HG02571 (cell line): ENCODE measurements around the gene KCNJ16.
"Not testable (repeated sequence)": the region's sequence is repeated elsewhere in the genome, so short reads cannot be mapped to it uniquely, and the experiment has no call there.

Experiments
- ATAC-seq: cut with Tn5 transposase; IDR thresholded peaks from one replicate; pipeline ENCODE4 v1.9.1; 2021; ENCODE audit warnings: mild to moderate bottlenecking, moderate library complexity; ENCODE audit not compliant: unreplicated experiment

KCNJ16 gene

DNA sequence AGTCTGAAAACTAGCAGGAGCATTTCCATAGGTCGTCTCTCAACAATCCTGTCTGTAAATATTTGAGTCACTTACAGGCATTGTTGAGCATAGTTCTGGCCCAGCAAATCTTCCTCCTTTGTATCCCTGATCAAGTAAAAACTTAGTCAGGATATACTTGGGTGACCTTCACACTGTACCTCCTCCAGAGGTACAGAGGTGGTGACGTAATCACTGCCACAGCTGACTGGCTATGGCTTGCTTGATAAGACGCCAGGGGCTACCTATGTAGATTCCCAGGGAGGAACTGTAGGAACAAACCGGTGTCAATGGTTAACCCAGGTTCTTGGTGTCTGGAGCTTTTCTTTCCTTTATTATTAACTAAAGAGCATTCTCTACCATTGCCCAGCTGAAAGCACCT, at the start of gene KCNJ16:
Gene KCNJ16 (plus strand): TSS at position 270 of the 400 bp plus-strand sequence. CDS start 56,863 bp downstream, outside the sequence.
- no peak for ATAC-seq

DNA sequence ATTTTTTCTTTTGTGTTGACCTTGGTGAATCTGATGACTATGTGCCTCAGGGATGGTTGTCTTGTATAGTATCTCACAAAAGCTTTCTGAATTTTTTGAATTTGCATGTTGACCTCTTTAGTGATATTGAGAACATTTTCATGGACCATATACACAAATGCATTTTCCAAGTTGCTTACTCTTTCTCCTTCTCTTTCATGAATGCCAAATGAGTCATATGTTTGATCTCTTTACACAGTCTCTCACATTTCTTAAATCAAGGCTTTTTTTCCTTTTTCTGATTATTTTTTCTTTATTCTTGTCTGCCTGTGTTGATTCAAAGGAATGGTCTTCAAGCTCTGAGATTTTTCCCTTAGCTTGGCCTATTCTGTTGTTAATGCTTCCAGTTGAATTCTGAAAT, 46.6 kb upstream of the KCNJ16 start:
- ATAC-seq = no peak

DNA sequence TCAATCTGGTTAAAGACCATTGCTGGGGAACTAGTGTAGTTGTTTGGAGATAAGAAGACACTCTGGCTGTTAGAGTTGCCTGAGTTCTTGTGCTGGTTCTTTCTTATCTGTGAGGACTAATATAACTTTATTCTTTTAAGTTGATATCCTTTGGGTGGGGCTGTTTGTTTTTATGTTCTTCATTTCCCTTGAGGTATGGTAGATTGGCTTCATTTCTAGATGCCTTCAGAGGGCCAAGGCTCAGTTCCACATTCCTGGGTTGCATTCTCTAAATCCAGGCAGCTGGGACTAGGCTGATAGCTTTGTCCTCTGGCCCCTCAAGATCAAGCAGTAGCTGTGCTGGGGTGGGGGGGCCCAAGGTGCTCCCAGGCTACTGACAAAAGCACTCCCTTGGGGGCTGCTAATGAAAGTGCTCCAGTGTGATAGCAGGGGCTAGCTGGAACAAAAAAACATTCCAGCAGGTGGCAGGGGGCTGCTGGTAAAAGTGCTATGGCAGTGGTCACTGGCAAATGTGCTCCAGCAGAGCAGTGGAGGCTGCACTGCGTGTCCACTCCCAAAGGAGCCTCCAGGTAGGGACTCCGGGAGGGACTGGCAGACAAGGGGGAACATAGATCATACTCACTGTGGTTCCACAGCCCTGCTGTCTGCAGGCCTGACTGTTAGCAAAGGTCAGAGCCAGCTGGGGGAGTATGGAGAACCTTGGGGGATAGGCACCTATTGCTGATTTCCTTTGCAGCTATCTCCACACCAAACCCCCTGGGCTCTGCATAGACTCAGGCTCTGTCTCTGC, 45.9 kb upstream of the KCNJ16 start:
- no peak for ATAC-seq

DNA sequence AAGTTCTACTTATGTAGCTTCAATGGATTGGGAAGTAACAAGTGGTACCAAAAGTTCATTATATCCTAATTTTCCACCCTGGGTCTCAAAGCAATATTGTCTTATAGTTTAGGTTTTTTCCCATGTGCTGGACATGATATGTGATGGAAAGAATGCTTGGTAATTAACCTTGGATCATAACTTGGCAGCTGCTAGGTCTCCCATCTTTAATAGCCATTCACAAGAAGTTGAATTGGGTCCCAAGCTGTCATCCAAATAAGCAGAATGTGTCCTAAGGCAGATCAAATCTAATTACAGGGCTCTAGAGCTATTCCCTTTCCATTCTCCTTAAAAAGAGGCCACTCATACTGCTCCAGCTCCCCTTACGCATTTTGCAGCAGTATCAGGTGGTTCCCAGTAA, 44.7 kb upstream of the KCNJ16 start:
- no peak for ATAC-seq

DNA sequence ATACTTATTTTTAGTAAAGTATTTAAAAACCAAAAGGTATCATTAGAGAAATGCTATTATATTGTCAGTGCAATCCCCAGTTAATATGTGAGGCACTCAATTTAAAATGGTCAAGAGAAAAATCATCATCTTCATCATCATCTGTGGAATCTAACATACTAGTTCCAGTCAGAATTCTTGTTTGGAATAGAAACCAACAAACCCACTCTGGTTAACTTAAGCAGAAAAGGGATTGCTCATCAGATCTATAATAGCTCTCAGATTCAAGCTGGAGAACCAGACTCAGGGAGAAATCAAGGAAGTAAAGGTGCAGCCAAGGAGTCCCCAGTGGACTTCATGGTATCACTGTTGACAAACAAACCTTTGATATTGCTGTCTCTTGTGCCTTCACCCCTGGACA, 43.7 kb upstream of the KCNJ16 start:
- no peak for ATAC-seq

DNA sequence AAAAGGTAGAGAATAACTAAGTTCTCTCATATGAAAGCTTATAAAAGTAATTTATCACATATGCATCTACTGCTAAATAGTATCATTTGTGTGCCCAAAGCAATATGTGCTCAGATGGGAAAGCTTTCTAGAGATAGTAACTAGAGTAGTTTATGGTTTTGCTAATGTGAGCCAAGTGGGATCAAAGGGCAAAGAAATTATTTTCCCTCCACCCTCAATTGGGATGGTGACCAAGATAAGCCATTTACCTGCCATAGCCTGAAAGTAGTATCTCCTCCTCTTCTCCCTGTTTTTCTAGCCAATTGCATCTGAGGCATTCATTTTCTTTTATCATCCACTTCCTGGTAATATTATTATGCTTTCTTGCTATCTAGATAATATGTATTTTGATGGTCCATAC, 41.9 kb upstream of the KCNJ16 start:
- ATAC-seq = no peak

DNA sequence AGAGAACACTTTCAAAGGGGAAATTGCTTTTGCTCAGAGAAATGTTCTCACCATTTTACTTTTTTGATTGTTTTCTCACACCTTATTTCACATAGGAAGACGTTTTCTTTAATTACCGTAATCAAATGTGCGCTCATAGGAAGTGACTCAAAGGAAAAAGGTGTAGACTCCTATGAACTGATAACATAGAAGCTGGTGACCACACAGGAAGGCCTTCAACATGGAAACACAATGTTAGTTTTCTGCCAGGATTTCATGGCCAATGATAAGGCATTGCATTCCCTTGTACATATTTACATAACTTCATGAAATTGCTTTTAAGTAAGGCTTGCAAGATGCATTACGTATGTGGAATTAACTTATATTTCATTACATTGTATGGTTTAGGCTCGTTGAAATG, 40.9 kb upstream of the KCNJ16 start:
- no peak for ATAC-seq

DNA sequence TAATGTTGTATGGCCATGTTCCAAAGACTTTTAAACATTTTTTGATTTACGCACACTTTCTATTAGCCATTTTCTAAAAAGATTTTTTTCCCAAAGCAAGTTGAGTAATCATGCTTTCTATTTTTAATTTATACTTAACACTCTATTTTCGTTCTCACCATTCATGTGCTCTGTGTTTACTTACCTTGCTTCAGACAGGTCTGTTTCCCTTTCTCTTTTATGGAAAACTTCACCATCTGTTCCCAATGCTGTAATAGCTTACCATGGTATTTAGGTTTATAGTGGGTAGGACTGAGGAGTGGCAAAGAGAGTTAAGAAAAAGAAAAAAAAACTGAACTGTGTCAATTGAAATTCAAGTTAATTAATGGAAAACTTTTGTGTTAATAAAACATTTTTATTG, 37.5 kb upstream of the KCNJ16 start:
- no peak for ATAC-seq

DNA sequence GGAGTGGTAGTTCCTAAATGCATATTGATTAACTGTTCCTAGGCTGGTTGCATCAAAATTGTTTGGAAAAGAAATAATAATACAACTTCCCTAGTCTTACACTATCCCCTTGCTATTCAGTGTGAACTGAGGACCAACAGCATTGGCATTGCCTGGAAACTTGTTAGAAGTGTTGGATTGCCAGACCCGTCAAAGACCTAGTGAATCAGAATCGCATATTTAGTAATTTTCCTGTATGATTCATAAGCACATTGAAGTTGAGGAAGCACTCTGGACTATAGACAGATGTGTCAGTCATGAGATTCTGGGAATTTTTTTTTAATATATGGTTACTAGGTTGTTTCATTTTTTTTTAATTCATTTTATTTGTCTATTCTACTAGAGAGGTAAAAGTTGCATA, 34.7 kb upstream of the KCNJ16 start:
- ATAC-seq = no peak

DNA sequence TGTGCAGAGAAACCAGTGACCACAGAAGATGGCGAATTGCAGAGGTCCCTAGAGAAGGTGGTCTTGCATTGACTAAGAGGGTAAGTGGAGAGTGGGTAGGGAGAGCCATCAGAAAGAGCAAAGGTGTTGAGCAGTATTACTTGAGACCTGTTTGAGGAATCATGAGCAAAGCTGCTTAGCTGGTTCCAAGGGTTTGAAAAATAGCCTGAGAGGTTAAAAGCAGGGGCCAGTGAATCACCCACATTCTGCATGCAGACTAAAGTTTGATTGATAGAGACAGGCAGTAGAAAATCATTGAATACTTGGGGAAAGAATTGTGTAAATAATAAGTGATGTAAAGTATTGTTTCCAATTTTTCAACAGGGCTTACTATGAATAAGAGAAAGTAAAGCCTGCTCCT, 34.0 kb upstream of the KCNJ16 start:
- ATAC-seq = no peak

DNA sequence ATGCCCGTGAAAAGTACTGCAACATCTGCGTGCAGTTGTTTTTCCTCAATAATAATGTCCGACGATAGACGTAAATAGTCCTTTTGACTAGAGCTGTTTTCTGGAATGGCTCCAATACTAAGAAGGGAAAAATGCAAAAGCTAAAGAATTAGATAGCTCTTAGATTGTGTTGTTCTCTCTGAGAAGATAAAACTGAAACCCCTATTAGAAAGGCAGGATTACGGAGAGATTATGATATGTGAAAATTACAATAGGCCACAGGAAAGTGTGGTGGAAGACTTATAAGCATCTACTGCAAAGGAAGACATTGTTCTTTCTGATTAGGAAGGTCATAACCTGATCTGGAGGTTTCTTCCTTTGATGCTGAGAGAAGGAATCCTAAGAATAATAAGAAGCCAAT, 33.5 kb upstream of the KCNJ16 start:
- ATAC-seq = no peak

DNA sequence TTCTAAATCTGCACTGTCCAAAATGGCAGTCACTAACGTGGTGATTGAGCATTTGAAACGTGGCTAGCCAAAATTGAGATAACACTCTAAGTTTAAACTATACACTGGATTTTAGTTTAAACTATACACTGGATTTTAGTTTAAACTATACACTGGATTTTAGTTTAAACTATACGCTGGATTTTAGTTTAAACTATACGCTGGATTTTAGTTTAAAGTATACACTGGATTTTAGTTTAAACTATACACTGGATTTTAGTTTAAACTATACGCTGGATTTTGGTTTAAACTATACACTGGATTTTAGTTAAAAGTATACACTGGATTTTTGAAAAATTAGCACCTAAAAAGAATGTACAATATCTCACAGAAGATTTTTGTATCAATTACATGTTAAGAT, 29.2 kb upstream of the KCNJ16 start:
- not testable (repeated sequence) for ATAC-seq

DNA sequence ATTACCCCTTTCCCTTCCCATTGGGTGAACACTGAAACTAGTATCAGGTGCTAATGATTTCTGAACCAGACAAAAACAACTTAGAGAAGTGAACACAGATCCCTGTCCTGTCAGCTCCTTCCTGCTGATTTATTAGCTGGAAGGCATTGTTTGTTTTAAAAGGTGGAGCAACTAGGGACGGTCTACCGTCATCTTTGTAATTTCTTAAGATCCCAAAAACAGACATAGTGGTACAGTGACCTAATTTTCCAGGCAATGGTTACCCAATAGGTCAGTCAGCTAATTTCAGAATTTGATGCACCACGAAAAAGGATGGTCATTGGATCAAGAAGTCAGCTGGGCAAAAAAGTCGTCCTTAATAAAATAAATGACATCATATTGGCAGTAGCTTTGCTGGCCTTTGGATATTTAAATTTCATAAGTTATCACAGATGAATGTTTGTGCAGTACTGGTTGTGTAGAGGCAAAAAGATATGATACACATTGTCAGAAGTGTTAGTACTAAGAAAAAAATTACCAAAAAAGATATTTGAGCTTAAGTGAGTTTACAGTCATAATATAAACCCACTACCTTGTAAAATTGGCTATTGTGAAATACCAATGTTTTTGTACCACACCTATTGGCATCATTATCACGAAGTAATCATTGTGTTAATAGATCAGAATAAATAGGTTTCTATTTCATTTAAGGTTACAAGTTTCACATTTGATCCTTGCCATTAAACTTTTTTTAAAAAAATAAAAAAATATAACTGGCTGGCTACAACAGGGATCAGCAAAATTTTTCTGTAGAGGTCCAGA, 27.2 kb upstream of the KCNJ16 start:
- ATAC-seq = no peak

DNA sequence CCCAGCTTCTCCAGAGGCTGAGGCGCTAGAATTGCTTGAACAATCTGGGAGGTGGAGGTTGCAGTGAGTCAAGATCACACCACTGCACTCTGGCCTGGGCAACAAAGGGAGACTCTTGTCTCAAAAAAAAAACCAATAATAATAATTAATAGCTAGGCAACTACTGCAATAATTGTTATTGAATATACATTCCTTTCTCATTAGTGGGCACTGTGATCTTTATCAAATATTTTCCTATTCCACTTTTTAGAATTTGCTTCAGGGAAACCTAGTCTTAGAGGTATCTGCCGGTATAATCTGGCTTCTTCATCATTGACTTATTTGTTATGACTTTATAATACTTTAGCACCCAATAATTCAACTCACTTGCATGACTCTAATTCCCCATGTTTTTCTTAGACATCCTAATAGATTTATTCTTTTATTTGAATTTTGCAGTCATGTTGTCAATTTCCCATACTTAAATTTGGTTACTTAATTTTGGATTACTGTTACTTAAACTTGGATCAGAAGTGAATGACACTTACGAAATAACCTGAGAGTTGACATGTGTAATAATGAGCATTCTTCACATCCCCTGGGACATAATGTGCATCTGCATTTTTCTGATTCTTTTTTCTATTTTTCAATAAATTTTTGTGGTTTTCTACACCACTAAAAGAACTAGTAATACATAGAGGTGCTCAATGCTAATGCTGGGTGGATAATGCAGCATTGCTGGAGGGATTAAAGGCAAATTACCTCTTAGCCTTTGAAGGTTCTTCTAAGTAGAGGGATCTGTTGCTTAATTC, 25.0 kb upstream of the KCNJ16 start:
- no peak for ATAC-seq

DNA sequence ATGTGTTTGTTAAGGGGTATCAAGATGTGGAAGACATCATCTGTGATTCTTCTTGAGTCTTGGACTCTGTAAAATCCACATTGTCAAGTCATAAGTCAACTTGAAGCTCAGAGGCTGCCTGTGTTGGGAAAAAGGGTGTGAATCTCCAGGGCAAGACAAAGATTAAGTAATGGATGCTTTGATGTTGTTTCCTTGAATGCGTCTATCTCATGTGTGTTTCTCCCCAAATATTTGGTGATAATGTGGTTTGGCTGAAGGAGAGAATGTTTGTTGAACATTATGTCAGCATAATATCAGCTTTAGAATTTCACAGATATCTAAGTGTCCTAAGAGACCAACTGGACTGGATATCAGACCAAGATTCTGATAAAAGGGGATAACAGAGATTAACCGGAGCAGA, 24.1 kb upstream of the KCNJ16 start:
- no peak for ATAC-seq

DNA sequence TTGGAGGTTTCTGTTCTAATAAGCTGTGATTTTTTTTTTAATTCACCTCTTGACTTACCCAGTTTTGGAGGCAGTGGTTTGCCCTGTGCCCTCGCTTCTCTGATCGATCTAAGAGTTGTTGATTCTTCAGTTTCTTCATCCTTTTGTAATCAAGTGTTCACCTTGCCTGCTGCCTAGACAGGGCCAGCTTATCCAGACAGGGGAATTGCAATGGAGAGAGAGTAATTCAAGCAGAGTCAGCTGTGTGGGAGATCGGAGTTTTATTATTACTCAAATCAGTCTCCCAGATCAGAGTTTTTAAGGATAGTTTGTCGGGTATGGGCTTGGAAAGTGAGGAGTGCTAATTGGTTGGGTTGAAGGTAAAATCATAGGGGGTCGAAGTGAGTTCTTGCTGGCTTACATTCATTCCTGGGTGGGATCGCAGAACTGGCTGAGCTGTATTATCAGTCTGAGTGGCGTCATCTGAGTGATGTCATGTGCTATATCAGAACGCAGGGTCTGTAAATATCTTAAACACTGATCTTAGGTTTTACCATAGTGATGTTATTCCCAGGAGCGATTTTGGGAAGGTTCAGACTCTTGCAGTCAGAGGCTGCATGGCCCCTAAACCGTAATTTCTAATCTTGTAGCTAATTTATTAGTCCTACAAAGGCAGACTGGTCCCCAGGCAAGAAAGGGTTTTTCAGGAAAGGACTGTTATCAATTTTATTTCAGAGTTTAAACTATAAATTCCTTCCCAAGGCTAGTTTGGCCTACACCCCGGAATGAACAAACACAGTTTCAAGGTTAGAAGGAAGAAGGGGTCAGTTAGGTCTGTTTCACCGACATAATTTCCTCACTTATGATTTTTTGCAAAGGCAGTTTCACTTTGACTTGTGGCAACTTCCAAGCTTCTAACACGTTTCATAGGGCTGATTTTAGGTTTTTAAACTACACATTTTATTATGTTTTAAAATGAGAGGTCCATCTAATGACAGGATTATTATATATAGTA, 21.5 kb upstream of the KCNJ16 start:
- ATAC-seq = no peak

DNA sequence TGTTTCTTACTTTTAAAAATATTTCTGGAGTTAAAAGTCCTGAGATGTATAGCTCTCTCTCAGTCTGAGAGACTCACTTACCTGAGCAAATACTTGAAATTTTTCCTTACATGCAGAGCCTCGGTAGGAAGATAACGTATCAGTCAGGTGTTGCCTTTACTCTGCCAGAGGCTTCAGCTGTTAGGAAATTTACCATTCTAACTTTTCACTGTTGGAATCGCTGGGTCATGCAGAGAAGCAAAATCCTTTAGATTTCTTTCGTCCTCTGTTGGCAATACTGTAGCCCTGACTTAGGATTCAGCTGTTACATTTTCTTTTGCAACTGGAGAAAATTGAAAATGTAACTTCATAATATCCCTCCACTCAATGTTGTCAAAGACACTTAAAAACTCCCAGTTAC, 20.0 kb upstream of the KCNJ16 start:
- no peak for ATAC-seq

DNA sequence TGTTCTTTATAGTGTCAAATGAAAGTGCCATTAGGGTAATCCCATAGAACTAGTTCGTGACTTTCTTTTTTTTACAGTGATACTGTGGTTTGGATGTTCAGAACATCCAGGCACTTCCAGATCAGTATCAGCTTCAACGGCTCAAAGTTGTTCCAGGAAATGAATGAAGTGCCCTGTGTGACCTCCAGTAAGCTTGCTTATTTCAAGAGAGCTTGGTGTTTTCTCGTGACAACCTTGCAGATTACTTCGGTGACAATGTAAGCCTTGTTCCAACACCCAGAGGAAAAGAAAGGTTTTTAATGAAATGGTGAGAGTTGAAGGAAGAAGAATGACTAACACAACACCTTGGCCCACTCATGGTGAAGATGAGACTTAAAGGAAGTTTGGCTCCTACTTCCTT, 16.0 kb upstream of the KCNJ16 start:
- no peak for ATAC-seq

DNA sequence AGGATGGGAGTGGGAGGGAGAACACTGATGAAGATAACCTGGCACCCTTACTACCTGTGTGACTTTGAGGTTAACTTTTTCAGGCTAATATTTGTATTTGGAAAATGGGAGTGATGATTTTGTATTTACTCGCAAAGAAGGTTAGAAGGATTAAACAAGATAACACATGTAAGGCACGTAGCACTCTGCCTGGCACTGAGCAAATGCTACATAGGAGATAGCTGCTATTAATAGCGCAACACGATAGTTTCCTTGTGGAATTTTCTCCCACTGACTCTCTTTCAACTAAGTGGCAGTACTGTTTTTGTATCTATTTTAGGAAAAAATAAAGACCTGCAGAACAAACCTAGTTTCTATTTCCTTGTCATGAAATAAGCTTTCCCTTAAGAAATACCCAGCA, 15.4 kb upstream of the KCNJ16 start:
- ATAC-seq = no peak

DNA sequence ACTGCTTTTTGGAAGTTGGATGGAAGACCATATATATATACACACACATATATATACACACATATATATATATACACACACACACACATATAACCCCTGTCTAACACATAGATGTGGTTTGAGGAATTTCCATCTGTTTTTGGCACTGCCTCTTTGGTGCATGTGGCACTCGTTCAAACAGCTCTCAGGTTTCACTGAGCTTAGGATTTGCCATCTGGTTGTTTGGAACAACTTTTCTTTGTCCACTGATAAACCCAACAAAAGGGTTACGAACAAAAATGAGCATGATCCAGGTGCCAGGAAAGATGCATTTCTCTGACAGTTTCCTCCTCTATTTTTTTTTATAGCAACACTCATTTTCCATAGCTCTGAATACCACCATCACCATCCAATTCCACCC, 14.6 kb upstream of the KCNJ16 start:
- ATAC-seq = no peak
